Activated CD4-positive, alpha-beta T cell treated with anti-CD3 and anti-CD28 coated beads for 1 hour (primary cell): Measurements from ENCODE around the gene LRRC75B.

Experiments
- DNase-seq: peaks from one replicate; pipeline ENCODE4 v3.0.0-alpha.2; 2020

Gene LRRC75B

GRCh38 chr22:24584871-24585411 lies 7.9 kb downstream of the LRRC75B start:
- no peak for DNase-seq

- no peak for DNase-seq
These were observed 8.6 kb downstream of the LRRC75B start for GRCh38 chr22:24584166-24584790.

- DNase-seq, result no peak
These were observed 9.4 kb downstream of the LRRC75B start for GRCh38 chr22:24583221-24584165.

- DNase-seq, result no peak
These were observed 10.6 kb downstream of the LRRC75B start for GRCh38 chr22:24582056-24582814.

- no peak for DNase-seq
These were observed 12.6 kb downstream of the LRRC75B start for GRCh38 chr22:24580276-24580675.

- no peak for DNase-seq
These were observed 13.6 kb downstream of the LRRC75B start for GRCh38 chr22:24579258-24579601.

GRCh38 chr22:24578355-24579257 lies 14.3 kb downstream of the LRRC75B start:
- DNase-seq, result no peak

GRCh38 chr22:24576778-24577177 lies 16.1 kb downstream of the LRRC75B start:
- no peak for DNase-seq

GRCh38 chr22:24571266-24571665 lies 21.6 kb downstream of the LRRC75B start:
- DNase-seq, result no peak

- DNase-seq, result no peak
These were observed 25.2 kb downstream of the LRRC75B start for GRCh38 chr22:24567668-24568067.

GRCh38 chr22:24566899-24567511 lies 25.9 kb downstream of the LRRC75B start:
- no peak for DNase-seq

- no peak for DNase-seq
These were observed 27.8 kb downstream of the LRRC75B start for GRCh38 chr22:24565077-24565476.

- no peak for DNase-seq
These were observed 28.4 kb downstream of the LRRC75B start for GRCh38 chr22:24564376-24565058.

- no peak for DNase-seq
These were observed 29.6 kb downstream of the LRRC75B start for GRCh38 chr22:24563246-24563645.

- no peak for DNase-seq
These were observed 33.4 kb downstream of the LRRC75B start for GRCh38 chr22:24559471-24559870.

- DNase-seq, result peak; percentile 99
These were observed 37.5 kb downstream of the LRRC75B start, which contains the start of gene SNRPD3 for GRCh38 chr22:24555165-24556039. TSS of gene SNRPD3 (plus strand) at chr22:24555999. CDS start at chr22:24557675, 1,676 bp downstream.

GRCh38 chr22:24554313-24555164 lies 38.3 kb downstream of the LRRC75B start, which contains the start of gene GUCD1:
TSS of gene GUCD1 (minus strand) at chr22:24555138. CDS start at chr22:24554991, 147 bp downstream.
- DNase-seq, result peak; percentile 15

- DNase-seq, result no peak
These were observed 39.1 kb downstream of the LRRC75B start for GRCh38 chr22:24553597-24554312.
